Transverse colon (tissue), 4 donors: Measurements from ENCODE around the gene GNAQ.
"Not testable (repeated sequence)": the region's sequence is repeated elsewhere in the genome, so short reads cannot be mapped to it uniquely, and the experiment has no call there.

ENCODE experiments used
- CTCF ChIP-seq, 5 experiments: fragments of 200-600 bp in 3 of 5; fragments of 450-650 bp in 2 of 5; sonication (generic) in 3 of 5; IDR thresholded peaks; 1 replicate in 2 of 5; 2 replicates in 3 of 5; pipeline ENCODE4 v1.5.1; 2016 to 2017; ENCODE audit warnings: antibody characterized with exemption in 5 of 5, inconsistent platforms in 3 of 5, mild to moderate bottlenecking in 2 of 5, moderate library complexity in 1 of 5
- EP300 ChIP-seq: sonication (generic); formaldehyde crosslinking; IDR thresholded peaks from one replicate; pipeline ENCODE4 v1.6.1; 2017; ENCODE audit warnings: antibody characterized with exemption, low read depth
- POLR2A ChIP-seq: fragments of 450-650 bp; IDR thresholded peaks from one replicate; pipeline ENCODE4 v1.6.1; 2016; ENCODE audit warnings: antibody characterized with exemption, mild to moderate bottlenecking, moderate library complexity
- POLR2AphosphoS5 ChIP-seq, 3 donors: sonication (generic); formaldehyde crosslinking; IDR thresholded peaks; one replicate each; pipeline ENCODE4 v1.6.1; 2016; ENCODE audit warnings: antibody characterized with exemption in 3 of 3

GRCh38 chr9:77690723-77691122 is 340.9 kb downstream of the GNAQ start:
- TF ChIP-seq CTCF (IDR thresholded peaks at IDR 0.05); POLR2A; EP300; POLR2AphosphoS5 (IDR thresholded peaks at IDR 0.05): not testable (repeated sequence)
